Activated CD4-positive, alpha-beta memory T cell treated with anti-CD3 and anti-CD28 coated beads for 36 hours (primary cell): Measurements from ENCODE around the gene ZNF112. TPM values are rescaled to one million over a fixed set of nuclear protein-coding genes. Genes with fewer than 3 reads are reported as not detected.
"Not testable (repeated sequence)": the region's sequence is repeated elsewhere in the genome, so short reads cannot be mapped to it uniquely, and the experiment has no call there.

Source experiments
- CTCF ChIA-PET: fragments of 350-600 bp; sonication (Branson Sonifier 250); formaldehyde crosslinking; loops from one replicate; lab custom pipeline; 2021; ENCODE audit warnings: antibody characterized with exemption, inconsistent platforms; lab: Charles Lee
- POLR2A ChIA-PET: fragments of 350-600 bp; sonication (Branson Sonifier 250); formaldehyde crosslinking; loops from one replicate; lab custom pipeline; 2021; ENCODE audit warnings: antibody characterized with exemption; lab: Charles Lee
- DNase-seq: peaks from one replicate; pipeline ENCODE4 v3.0.0-alpha.2; 2020
- H3K27ac Mint-ChIP-seq: one replicate; pipeline ENCODE4 v1.8.0; 2021; ENCODE audit warnings: mixed read lengths
- H3K27me3 Mint-ChIP-seq: one replicate; pipeline ENCODE4 v1.8.0; 2021; ENCODE audit warnings: mixed read lengths
- H3K36me3 Mint-ChIP-seq: one replicate; pipeline ENCODE4 v1.8.0; 2021; ENCODE audit warnings: mixed read lengths
- H3K4me1 Mint-ChIP-seq: one replicate; pipeline ENCODE4 v1.8.0; 2021; ENCODE audit warnings: low read depth, mixed read lengths
- H3K4me3 Mint-ChIP-seq: one replicate; pipeline ENCODE4 v1.8.0; 2021; ENCODE audit warnings: mild to moderate bottlenecking, mixed read lengths
- H3K9me3 Mint-ChIP-seq: one replicate; pipeline ENCODE4 v1.8.0; 2021; ENCODE audit warnings: mixed read lengths
- intact Hi-C: fragments of 100-400 bp; cut with micrococcal nuclease; formaldehyde crosslinking; loops from one replicate; pipeline ENCODE4 v1.15.1; 2023
- total RNA-seq, 2 experiments: library from RNA; stranded (reverse); gene quantifications; one replicate each; pipeline ENCODE4 v1.2.3, GENCODE V29; 2021

ZNF112 gene
- under 1 TPM in 1 of 2 experiments, not detected in 1; 0.15 TPM for total RNA-seq

GRCh38 chr19:44356383-44357111, at the start of gene ZNF112:
Gene ZNF112, minus strand, starts transcription at chr19:44356680. Its CDS starts 16,141 bp downstream, at chr19:44340539.
- peaks cover 39% of the 10 kb centered on the region for H3K9me3 Mint-ChIP-seq
- peaks cover 20% of the 10 kb centered on the region for H3K36me3 Mint-ChIP-seq
- no peak within 1 kb of the TSS for H3K4me3 Mint-ChIP-seq
- CTCF ChIA-PET: no interaction called here
- intact Hi-C loops: no loop called here
- POLR2A ChIA-PET: no interaction called here
- no peak within 1 kb of the TSS for H3K27ac Mint-ChIP-seq
- H3K27me3 Mint-ChIP-seq: peaks cover 4% of the 10 kb centered on the region
- peak; percentile 12 for DNase-seq
- no peaks in the 10 kb centered on the region for H3K4me1 Mint-ChIP-seq

- Mint-ChIP-seq H3K27ac (no peak within 1 kb of the TSS), H3K27me3 (peaks cover 2% of the 10 kb centered on the region), H3K9me3 (peaks cover 52% of the 10 kb centered on the region), H3K36me3 (peaks cover 28% of the 10 kb centered on the region), H3K4me1 (peaks cover 6% of the 10 kb centered on the region), H3K4me3 (peak within 1 kb of the TSS; percentile 75)
- intact Hi-C loops: no loop called here
- peak; percentile 79 for DNase-seq
- CTCF ChIA-PET: no interaction called here
- POLR2A ChIA-PET: no interaction called here
Measured at GRCh38 chr19:44401139-44402115, 44.9 kb upstream of the ZNF112 start, which contains the start of gene ZNF285. Gene ZNF285, minus strand, starts transcription at chr19:44401608. Its CDS starts 4,395 bp downstream, at chr19:44397213.

DNA sequence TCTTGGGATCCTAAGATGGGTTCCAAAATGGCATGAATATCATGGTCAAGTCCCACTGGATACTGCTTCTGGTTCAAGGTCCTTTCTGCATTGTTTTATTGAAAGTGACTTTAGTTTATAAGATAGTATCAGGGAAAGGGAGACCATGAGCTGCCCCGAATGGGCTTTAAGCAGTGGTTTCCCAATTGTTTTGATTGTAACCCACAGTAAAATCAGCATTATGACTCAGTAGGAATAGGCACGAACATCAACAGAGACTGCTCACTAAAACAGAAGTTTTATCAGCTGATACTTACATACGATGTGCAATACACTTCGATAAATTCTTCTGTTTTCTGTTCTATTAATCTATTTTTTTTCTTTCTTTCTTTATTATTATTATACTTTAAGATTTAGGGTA, 32.8 kb upstream of the ZNF112 start:
- CTCF ChIA-PET, H3K27ac Mint-ChIP-seq, intact Hi-C loops, DNase-seq, H3K4me1 Mint-ChIP-seq, H3K27me3 Mint-ChIP-seq, POLR2A ChIA-PET, H3K4me3 Mint-ChIP-seq: not testable (repeated sequence)
- Mint-ChIP-seq H3K36me3 (peaks cover 27% of the 10 kb centered on the region), H3K9me3 (peaks cover 58% of the 10 kb centered on the region)

DNA sequence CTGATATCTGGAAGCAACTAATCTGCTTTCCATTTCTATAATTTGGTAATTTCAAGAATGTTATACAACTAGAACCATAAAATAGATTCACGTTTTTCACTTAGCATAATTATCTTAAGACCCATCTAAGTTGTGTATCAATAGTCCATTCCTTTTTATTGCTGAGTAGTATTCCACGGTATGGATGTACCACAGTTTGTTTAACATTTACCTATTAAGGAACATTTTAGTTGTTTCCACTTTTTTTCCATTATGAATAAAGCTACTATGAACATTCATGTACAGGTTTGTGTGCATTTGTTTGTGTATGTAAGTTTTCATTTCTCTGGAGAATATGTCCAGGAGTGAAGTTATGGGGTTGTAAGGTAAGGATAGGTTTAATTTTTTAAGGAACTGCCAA, 18.3 kb upstream of the ZNF112 start:
- H3K9me3 Mint-ChIP-seq: peaks cover 61% of the 10 kb centered on the region
- H3K27me3 Mint-ChIP-seq: no peaks in the 10 kb centered on the region
- intact Hi-C loops: no loop called here
- CTCF ChIA-PET: no interaction called here
- POLR2A ChIA-PET: no interaction called here
- no peak overlapping the region for H3K4me3 Mint-ChIP-seq
- H3K36me3 Mint-ChIP-seq: peaks cover 5% of the 10 kb centered on the region
- no peak overlapping the region for H3K27ac Mint-ChIP-seq
- no peaks in the 10 kb centered on the region for H3K4me1 Mint-ChIP-seq
- DNase-seq: no peak

DNA sequence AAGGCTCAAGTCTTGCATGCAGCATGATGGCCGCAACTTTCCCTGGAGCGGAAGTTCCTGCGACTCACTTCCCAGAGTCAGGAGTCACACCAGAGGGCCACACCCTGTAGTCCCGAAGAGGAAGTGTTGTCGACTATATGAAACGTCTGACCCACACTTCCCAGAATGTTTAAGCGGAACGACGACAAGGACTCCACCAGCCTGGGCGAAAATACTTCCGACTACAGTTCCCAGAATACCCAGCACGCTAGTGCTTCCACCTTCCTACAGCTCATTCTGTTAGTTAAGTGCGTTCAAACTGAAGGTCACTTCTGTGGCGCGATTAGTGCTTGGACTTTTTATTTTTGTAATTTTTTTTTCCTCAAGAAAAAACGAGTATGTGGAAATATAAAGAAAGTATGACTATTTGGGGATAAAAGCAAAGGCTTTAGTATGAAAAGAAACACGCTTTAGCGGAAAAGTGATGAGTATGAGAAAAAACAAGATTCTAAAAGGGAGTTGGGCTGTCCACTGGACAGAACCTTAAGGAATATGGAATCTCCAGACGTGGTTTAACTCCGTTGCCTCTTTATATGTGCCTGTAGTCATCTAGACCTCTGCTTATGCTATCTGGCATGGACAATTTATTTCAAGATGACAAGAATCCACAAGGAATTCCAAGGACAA, 15.5 kb upstream of the ZNF112 start:
- H3K27ac Mint-ChIP-seq: no peak overlapping the region
- peaks cover 2% of the 10 kb centered on the region for H3K27me3 Mint-ChIP-seq
- intact Hi-C loops: no loop called here
- H3K4me3 Mint-ChIP-seq: no peak overlapping the region
- no peak for DNase-seq
- H3K9me3 Mint-ChIP-seq: peaks cover 67% of the 10 kb centered on the region
- ChIA-PET POLR2A (no interaction called here), CTCF (no interaction called here)
- H3K4me1 Mint-ChIP-seq: no peaks in the 10 kb centered on the region
- H3K36me3 Mint-ChIP-seq: peaks cover 5% of the 10 kb centered on the region

GRCh38 chr19:44367024-44367423, 10.5 kb upstream of the ZNF112 start:
- ChIA-PET POLR2A (no interaction called here), CTCF (no interaction called here)
- Mint-ChIP-seq H3K9me3 (peaks cover 54% of the 10 kb centered on the region), H3K27ac (no peak overlapping the region), H3K4me3 (no peak overlapping the region), H3K4me1 (no peaks in the 10 kb centered on the region), H3K36me3 (peaks cover 3% of the 10 kb centered on the region), H3K27me3 (peaks cover 2% of the 10 kb centered on the region)
- DNase-seq: no peak
- intact Hi-C loops: no loop called here

DNA sequence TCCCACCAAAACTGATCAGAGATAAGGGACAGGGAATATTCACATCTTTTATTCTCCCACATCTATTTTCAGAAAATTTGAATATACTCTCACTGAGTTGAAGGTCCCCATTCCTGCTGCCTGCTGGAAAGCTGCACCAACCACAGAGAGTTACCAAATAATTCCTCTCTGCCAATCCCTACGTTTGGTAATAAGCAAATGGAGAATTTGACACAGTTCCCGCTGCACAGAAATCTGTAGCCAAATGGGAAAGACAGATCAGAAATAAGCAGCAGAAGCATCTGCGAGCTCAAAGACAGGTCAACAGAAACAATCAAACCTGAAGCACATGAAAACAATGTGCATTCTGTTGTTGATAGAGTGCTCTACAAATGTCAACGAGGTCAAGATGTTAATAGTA, 9.9 kb downstream of the ZNF112 start:
- CTCF ChIA-PET: no interaction called here
- peaks cover 31% of the 10 kb centered on the region for H3K9me3 Mint-ChIP-seq
- intact Hi-C loops: no loop called here
- H3K36me3 Mint-ChIP-seq: no peaks in the 10 kb centered on the region
- no peaks in the 10 kb centered on the region for H3K4me1 Mint-ChIP-seq
- H3K4me3 Mint-ChIP-seq: no peak overlapping the region
- POLR2A ChIA-PET: no interaction called here
- H3K27ac Mint-ChIP-seq: no peak overlapping the region
- no peaks in the 10 kb centered on the region for H3K27me3 Mint-ChIP-seq
- no peak for DNase-seq

GRCh38 chr19:44345959-44346358, 10.5 kb downstream of the ZNF112 start:
- POLR2A ChIA-PET: no interaction called here
- CTCF ChIA-PET: no interaction called here
- Mint-ChIP-seq H3K36me3 (no peaks in the 10 kb centered on the region), H3K4me1 (no peaks in the 10 kb centered on the region), H3K27me3 (no peaks in the 10 kb centered on the region), H3K4me3 (no peak overlapping the region), H3K27ac (no peak overlapping the region), H3K9me3 (peaks cover 30% of the 10 kb centered on the region)
- intact Hi-C loops: no loop called here
- DNase-seq: no peak

GRCh38 chr19:44344255-44344654, 12.2 kb downstream of the ZNF112 start:
- H3K4me1 Mint-ChIP-seq: no peaks in the 10 kb centered on the region
- POLR2A ChIA-PET: no interaction called here
- intact Hi-C loops: no loop called here
- no peak overlapping the region for H3K27ac Mint-ChIP-seq
- CTCF ChIA-PET: no interaction called here
- no peak overlapping the region for H3K4me3 Mint-ChIP-seq
- H3K9me3 Mint-ChIP-seq: peaks cover 30% of the 10 kb centered on the region
- H3K36me3 Mint-ChIP-seq: no peaks in the 10 kb centered on the region
- DNase-seq: no peak
- no peaks in the 10 kb centered on the region for H3K27me3 Mint-ChIP-seq

DNA sequence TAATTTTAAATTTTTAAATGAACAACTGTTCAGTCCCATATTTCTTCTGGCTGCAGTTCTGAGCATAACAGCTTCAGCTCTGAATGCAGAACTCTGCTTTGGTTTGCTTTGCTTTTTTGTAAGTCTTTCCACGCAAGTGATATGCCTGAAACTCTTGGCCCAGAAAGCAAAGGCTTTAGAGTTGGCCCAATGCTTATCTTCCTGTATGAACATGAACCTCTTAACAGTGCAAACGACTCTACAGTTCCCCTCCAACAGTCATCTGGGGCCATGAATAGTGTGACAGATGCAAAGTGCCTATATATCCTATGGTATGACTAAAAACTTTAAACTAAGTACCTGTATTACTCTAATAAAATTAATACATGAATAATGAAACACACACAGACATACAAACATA, 14.7 kb downstream of the ZNF112 start:
- ChIA-PET CTCF (no interaction called here), POLR2A (no interaction called here)
- Mint-ChIP-seq H3K4me1 (no peaks in the 10 kb centered on the region), H3K9me3 (peaks cover 27% of the 10 kb centered on the region), H3K4me3 (no peak overlapping the region), H3K27me3 (no peaks in the 10 kb centered on the region), H3K36me3 (peaks cover 4% of the 10 kb centered on the region), H3K27ac (no peak overlapping the region)
- DNase-seq: no peak
- intact Hi-C loops: no loop called here

- DNase-seq, H3K4me1 Mint-ChIP-seq, H3K27ac Mint-ChIP-seq, H3K27me3 Mint-ChIP-seq, intact Hi-C loops, H3K4me3 Mint-ChIP-seq, POLR2A ChIA-PET: not testable (repeated sequence)
- H3K36me3 Mint-ChIP-seq: peaks cover 18% of the 10 kb centered on the region
- CTCF ChIA-PET: interaction anchor here (0.6 kb wide), 1 partner anchor 364 kb away, joined by 3 read pairs; no protein-coding TSS in a partner anchor
- peaks cover 51% of the 10 kb centered on the region for H3K9me3 Mint-ChIP-seq
Measured at GRCh38 chr19:44334639-44335038, 21.8 kb downstream of the ZNF112 start.

DNA sequence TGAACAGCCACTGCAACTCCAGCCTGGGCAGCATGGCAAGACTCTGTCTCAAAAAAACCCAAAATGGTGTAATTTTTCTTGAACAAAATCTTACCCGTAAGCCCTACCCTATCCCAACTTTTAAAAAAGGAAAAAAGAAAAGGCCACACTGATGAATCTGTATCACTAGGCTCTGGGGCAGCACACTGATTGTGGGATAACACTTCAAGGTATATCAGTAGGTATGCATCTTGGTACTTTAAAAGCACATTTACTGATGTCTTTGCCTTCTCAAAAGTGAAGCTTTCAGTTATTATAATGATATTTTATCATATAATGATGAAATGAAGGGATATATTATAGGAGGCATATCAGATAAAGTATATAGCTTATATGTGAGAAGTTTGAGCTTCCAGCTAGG, 24.3 kb downstream of the ZNF112 start:
- ChIA-PET POLR2A (no interaction called here), CTCF (no interaction called here)
- peaks cover 2% of the 10 kb centered on the region for H3K27me3 Mint-ChIP-seq
- no peak for DNase-seq
- no peak overlapping the region for H3K4me3 Mint-ChIP-seq
- peaks cover 63% of the 10 kb centered on the region for H3K9me3 Mint-ChIP-seq
- H3K27ac Mint-ChIP-seq: no peak overlapping the region
- intact Hi-C loops: no loop called here
- no peaks in the 10 kb centered on the region for H3K4me1 Mint-ChIP-seq
- H3K36me3 Mint-ChIP-seq: peaks cover 14% of the 10 kb centered on the region
